Endometrium (tissue), 2 donors: ENCODE results near the gene CD5L.

Experiments used
- FAIRE-seq: peaks from 2 replicates; lab custom pipeline; 2012; peaks lifted over from hg19 to GRCh38; lab: Jason Lieb, UNC
- donor health status: control.
- donor health status: control.

Gene CD5L

DNA sequence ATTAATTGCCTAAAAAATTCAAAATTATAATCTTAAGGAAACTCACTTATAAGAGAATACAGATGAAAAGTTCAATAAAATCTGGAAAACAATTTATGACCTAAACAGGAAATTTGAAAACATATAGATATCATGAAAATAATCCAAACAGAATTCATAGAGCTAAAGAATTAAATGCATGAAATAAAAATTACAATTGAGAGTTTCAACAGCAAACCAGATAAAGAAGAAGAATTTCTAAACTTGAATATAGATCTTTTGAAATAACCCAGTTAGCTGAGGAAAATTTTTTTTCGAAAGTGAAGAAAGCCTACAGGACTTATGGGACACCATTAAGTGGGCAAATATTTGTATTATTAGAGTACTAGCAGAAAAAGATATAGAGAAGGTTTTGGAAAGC is 28.3 kb downstream of the CD5L start:
- FAIRE-seq: no peak

DNA sequence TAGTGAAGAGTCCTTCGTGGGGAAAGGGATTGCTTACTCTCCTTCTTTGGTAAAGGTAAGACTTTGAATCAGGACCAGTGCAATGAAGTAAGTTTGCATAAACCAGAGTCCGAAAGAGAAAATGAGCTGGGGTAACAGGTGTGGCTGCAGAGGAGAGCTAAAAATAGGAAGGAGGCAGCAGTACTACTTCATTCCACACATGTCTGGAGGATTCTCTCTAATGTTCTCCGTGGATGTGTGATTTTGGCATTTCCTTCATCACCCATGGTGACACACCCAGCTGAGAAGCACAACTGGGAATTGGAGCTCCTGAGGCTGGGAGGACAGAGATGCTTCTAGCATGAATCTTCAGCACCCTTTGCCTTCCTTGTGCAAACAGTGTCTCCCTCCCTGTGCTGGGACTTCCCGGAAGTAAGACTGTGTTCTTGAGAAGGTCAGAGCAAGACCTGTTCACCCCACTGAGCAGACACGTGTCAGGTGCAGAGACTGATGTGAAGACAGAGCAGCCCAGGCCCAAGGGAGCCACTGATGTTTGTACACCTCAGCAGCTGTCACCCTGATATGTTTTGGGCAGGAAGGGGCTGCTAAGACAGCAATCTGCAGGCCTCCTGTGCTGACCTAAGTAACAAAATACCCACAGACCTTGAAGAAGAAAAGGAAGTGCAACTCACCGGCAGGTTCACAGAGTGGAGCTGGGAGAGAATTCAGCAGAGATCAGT is 35.0 kb downstream of the CD5L start:
- no peak for FAIRE-seq

DNA sequence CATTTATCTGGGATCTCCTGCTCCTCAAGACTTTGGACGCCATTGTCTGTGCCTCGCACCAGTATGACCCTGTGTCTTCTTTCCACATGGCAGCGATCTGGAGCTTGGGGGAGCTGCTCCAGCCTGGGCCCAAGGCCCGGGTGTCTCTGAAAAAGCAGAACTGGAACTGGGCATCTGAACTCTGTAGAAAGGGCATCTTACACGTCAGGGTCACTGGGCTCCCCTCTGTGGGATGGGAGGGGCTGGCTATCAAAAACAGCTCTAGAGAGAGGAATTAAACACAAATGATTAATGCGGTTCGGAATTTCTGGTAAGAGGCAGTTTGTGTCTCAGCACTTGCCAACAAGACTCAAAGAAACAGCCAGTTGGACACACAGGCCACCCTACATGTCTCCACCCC is 37.8 kb downstream of the CD5L start:
- FAIRE-seq: no peak

DNA sequence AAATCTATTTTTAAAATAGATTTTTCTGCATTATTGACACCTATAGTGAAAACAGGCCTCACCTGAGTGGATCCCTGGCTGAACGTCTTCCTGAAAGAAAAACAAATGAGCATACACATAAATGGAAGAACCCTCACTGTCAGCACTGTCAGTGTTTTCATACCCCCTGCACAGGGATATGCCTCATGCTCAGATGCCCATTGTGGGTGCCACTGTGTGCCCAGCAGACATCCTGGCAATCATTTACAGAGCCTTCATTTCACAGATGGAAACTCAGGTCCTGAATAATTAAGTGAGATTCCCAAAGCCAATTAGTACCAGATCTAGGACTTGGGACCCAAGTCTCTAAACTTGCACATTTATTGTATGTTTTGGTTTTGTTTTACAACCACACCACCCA is 41.6 kb downstream of the CD5L start:
- no peak for FAIRE-seq

GRCh38 chr1:157798211-157798610 is 43.4 kb downstream of the CD5L start:
- no peak for FAIRE-seq

DNA sequence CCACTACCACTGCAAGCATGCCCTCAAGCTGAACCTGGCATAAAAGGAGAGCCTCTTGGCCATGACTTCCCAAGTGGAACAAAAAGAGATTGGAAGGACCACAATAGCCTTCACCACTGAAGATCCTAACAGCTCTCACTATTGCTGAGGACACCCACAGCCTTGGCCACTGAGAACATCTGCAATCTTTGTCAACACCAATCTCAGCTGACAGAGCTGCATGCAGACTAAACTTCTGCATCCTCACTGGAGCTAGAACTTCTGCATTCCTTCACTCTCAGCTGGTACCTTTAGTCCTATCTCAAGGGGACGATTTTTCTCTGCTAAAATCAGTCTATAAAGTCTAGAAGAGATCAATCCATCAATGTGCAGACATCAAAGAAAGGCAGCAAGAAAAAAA is 56.4 kb downstream of the CD5L start:
- no peak for FAIRE-seq

- FAIRE-seq: no peak
These were observed 56.8 kb downstream of the CD5L start for GRCh38 chr1:157784801-157785200.

- FAIRE-seq: no peak
These were observed 58.7 kb downstream of the CD5L start for GRCh38 chr1:157782931-157783330.

GRCh38 chr1:157781048-157781447 is 60.6 kb downstream of the CD5L start:
- no peak for FAIRE-seq
